HG03097 (cell line): Measurements from ENCODE around the gene OTUD7B.
"Not testable (repeated sequence)": the region's sequence is repeated elsewhere in the genome, so short reads cannot be mapped to it uniquely, and the experiment has no call there.

ENCODE experiments used
- ATAC-seq: cut with Tn5 transposase; IDR thresholded peaks from one replicate; pipeline ENCODE4 v1.9.1; 2021; ENCODE audit not compliant: unreplicated experiment, low FRiP score

Gene OTUD7B

GRCh38 chr1:150010393-150011115, at the start of gene OTUD7B:
Gene OTUD7B (minus strand): TSS chr1:150010726. CDS start chr1:149977510, 33,216 bp downstream.
- ATAC-seq = peak; percentile 90

GRCh38 chr1:150060260-150060659, 49.7 kb upstream of the OTUD7B start:
- ATAC-seq = no peak

GRCh38 chr1:150056407-150056806, 45.9 kb upstream of the OTUD7B start:
- no peak for ATAC-seq

DNA sequence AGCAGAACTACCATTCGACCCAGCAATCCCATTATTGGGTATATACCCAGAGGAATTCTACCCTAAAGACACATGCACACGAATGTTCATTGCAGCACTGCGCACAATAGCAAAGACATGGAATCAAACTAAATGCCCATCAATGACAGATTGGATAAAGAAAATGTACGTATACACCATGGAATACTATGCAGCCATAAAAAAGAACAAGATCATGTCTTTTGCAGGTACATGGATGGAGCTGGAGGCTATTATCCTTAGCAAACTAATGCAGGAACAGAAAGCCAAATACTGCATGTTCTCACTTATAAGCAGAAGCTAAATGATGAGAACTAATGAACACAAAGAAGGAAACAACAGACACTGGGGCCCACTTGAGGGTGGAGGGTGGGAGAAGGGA, 45.0 kb upstream of the OTUD7B start:
- ATAC-seq = not testable (repeated sequence)

DNA sequence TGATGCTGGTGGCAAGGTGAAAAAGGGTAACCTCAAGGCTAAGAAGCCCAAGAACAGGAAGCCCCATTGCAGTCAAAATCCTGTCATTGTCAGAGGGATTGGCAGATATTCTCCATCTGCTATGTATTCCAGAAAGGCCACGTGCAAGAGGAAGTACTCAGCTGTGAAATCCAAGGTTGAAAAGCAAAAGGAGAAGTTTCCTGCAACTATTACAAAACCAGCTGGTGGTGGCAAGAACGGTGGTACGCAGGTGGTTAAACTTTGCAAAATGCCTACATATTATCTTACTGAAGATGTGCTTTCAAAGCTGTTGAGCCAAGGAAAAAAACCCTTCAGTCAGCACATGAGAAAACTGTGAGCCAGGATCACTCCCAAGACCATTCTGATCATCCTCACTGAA, 43.4 kb upstream of the OTUD7B start:
- no peak for ATAC-seq

GRCh38 chr1:150051905-150052412, 41.4 kb upstream of the OTUD7B start:
- not testable (repeated sequence) for ATAC-seq

DNA sequence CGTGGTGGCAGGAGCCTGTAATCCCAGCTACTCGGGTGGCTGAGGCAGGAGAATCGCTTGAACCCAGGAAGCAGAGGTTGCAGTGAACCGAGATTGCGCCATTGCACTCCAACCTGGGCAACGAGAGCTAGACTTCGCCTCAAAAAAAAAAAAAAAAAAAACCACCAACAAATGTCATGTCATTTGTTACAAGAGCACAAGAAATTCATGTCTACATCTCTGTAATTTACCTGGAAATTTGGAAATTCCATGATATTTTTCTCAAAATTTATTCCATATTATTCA, 40.5 kb upstream of the OTUD7B start:
- ATAC-seq = no peak

- no peak for ATAC-seq
These were observed 39.4 kb upstream of the OTUD7B start for GRCh38 chr1:150049926-150050325.

GRCh38 chr1:150034336-150034735, 23.8 kb upstream of the OTUD7B start:
- ATAC-seq = no peak

- ATAC-seq = no peak
These were observed 17.8 kb upstream of the OTUD7B start for GRCh38 chr1:150028322-150028721.

GRCh38 chr1:150024156-150024555, 13.6 kb upstream of the OTUD7B start:
- ATAC-seq = no peak

GRCh38 chr1:150022357-150022756, 11.8 kb upstream of the OTUD7B start:
- ATAC-seq = no peak

GRCh38 chr1:150021191-150021694, 10.7 kb upstream of the OTUD7B start:
- ATAC-seq = no peak

- ATAC-seq = no peak
These were observed 10.2 kb upstream of the OTUD7B start for GRCh38 chr1:150020711-150021110.

DNA sequence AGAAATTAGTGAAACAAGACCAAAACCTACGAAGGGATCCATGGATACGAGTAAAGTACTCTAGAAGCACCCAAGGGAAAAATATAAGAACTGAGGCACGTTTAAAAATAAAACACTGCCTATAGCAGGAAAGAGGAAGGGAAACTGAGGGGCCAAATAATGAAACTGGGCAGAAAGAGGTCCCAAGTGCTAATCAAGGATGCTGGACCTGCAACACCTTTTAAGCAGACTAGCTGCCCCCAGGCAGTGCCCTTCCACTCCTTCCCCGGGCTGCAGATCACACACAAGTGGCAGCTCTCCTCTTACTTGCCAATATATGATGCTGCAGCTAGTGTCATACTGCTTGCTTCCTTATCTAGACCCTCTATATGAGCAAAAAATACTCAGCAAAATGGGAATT, 7.6 kb upstream of the OTUD7B start:
- no peak for ATAC-seq

- no peak for ATAC-seq
These were observed 6.8 kb upstream of the OTUD7B start for GRCh38 chr1:150017206-150017750.

GRCh38 chr1:150015651-150016131, 5.2 kb upstream of the OTUD7B start:
- ATAC-seq = no peak

- ATAC-seq = no peak
These were observed 2.1 kb upstream of the OTUD7B start for GRCh38 chr1:150012611-150013010.

DNA sequence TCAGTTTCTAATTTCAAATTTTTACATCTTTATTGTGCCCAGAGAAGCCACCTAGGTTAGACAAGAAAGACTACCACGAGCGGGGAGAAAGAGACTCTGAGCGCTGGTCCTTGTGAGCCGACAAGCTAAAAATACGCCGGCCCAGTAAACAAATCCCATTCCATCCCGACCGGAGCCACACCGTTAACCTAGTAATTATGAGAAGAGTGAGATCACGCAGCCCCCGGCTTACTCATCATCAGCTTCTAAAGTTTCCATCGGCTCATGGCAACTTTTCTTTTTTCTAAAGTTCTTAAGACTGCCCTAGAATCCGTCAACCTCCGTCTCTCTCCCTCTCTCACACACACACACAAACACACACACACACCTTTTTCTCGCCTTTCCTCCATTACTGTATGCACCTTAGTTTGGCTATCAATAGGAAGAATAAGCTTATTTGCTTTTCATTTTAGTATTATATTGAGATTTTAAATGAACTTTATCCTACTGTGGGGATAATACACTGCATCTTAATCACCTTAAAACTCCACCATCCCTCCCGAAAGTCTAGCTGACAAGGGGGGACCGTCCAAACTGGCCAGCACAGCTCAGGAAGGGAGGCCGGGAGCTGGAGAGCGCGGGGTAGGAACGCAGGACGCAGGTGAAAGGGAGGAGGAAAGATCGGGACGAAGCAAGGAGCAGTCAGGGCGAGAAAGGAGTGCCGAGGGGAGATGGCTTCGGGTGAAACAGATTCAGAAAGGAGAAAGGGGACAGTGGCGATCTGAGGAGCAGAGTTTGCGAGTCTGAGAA, 728 bp downstream of the OTUD7B start:
- peak; percentile 14 for ATAC-seq

DNA sequence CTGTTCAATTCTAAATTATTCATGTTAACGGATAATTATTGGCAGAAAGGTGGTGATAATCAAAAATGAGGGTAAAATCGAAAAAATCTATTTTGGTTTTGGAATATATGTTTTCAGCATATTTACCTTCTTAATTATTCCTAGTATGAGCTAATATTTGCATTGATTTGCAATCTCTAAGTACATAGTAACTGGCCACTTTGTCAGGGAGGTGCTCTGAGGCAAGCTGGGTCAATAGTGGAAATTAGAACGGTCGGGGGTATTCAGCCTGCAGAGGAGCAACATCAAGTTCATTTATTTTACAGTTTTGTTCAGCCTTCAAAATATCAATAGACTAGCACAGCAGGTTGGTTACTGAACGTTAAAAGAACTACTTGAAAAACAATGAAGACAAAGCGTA, 1.8 kb downstream of the OTUD7B start:
- no peak for ATAC-seq

DNA sequence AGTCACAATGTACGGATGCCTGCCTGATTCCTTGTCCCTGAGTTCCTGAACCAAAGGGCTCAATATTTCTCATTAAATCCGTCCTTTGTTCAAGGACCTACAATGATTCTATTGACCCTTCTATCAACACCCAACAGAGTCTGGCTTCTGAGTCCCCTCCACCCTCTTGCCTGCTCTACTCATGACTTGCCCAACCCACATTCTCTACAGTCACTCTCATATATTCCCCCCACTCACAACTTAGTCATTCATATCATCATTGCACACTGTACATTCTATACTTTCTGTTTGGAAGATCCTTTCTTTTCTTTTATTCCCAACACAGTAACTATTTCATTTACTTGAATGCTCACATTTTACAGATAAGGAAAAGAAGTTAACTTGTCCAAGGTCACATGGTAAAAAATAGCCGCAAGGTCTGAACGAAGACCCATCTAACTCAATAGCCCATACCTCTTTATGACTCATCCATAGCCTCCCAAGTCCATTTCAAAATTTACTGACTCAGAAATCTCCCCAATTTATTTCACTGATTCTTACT, 3.6 kb downstream of the OTUD7B start:
- no peak for ATAC-seq
